GM19238 (cell line): ENCODE measurements around the gene KCNMA1.
A peak's percentile ranks its signal among the peaks of the same experiment; 100 is the strongest.
"Not testable (repeated sequence)": the region's sequence is repeated elsewhere in the genome, so short reads cannot be mapped to it uniquely, and the experiment has no call there.

Source experiments
- DNase-seq: peaks from one replicate; pipeline ENCODE4 v3.0.0; 2011; ENCODE audit warnings: low spot score; ENCODE audit not compliant: insufficient read length

The KCNMA1 gene

DNA sequence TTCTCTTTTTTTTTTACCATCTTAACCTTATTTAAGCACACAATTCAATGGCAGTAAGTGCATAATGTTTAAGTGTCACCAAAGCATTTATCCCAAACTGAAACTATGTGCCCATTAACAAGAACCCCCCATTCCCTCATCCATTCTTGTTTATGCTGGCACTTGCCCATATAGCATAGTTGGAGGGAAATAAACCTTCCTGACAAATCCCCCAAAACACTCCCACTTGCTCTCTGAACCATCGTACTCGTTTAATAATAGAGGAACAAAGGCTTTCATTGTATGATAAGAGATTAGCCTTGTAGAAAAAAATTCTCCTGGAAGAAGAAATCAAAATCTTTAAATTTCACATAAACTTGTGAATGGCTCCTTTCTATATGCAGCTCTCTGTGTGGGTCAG is 26.4 kb upstream of the KCNMA1 start:
- no peak for DNase-seq

DNA sequence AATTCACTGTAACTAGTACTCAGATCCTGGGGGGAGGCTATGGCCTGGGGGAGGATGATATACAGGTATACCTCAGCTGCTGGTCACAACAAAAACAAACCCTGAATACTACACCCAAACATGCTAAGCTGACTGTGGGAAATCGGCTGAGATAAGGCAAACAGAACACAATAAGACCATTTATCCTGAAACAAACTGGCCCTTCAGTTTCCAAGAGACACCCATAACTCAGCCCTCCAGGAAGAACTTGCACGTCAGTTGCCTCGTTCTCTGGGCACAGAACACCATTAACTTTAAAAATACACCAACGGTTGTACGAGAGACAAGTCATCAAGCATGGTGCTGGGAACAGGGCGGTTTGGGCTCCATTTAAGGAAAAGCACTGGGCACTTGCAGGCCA is 24.1 kb upstream of the KCNMA1 start:
- DNase-seq, result no peak

DNA sequence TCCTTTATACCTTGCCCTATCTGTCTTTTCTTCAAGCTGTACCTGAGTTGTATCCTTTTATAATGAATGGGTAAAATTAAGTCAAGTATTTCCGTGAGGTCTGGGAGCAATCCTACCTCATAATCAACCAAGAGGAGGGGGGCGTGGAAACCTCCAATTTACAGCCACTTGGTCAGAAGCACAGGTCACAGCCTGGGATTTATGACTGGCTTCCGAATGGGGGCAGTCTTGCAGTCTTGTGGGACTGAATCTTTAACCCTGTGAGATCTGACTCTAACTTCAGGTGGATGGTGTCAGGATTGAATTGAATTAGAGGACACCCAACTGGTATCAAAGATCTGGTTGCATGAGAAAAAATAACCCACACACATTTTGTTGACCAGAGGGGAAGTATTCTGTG is 23.5 kb upstream of the KCNMA1 start:
- DNase-seq, result no peak

- DNase-seq, result not testable (repeated sequence)
These were observed 21.6 kb upstream of the KCNMA1 start for GRCh38 chr10:77659046-77659670.

GRCh38 chr10:77653210-77653609 is 15.6 kb upstream of the KCNMA1 start:
- DNase-seq, result no peak

DNA sequence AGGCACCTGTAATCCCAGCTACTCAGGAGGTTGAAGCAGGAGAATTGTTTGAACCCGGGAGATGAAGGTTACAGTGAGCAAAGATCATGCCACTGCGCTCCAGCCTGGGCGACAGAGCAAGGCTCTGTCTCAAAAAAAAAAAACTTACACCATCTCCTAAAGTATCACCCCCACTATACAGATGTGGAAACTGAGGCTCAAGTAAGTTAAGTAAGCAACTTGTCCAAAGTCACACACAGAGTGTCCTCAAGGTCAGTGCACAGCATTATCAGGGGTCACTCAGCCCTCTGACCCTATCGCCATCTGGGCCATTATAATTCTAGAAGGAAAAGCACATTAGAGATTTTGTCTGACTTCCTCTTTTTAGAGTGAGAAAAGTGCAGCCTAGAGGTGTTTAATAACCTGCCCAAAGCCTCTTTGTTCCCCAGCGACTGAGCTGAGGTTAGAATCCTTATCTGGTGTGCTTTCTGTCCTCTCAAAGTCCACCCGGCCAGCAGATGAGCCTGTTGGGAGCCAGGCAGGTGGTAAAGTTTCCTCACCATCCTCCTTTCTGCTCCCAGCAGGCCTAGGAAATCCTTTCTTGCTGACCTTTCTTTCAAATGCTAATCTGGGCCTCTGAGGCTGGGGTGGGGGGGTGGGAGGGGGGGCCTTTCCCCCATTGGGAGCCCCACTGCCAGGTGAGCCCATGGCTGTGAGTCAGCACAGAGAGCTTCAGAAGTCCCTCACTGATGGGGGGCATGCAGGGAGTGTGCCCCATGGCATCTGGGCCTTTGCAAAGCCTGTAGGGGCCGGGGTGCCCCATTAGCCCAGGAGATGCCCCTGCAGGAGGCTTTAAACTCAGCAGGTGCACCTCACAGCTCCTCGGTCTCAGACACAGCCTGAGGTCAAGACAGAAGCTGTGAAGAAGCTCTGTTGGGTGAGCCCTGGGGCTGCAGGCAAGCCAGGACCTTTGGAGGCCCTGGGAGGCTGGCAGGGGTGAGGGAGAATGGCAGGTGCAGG is 12.0 kb upstream of the KCNMA1 start:
- no peak for DNase-seq

GRCh38 chr10:77648472-77648871 is 10.9 kb upstream of the KCNMA1 start:
- DNase-seq, result no peak

DNA sequence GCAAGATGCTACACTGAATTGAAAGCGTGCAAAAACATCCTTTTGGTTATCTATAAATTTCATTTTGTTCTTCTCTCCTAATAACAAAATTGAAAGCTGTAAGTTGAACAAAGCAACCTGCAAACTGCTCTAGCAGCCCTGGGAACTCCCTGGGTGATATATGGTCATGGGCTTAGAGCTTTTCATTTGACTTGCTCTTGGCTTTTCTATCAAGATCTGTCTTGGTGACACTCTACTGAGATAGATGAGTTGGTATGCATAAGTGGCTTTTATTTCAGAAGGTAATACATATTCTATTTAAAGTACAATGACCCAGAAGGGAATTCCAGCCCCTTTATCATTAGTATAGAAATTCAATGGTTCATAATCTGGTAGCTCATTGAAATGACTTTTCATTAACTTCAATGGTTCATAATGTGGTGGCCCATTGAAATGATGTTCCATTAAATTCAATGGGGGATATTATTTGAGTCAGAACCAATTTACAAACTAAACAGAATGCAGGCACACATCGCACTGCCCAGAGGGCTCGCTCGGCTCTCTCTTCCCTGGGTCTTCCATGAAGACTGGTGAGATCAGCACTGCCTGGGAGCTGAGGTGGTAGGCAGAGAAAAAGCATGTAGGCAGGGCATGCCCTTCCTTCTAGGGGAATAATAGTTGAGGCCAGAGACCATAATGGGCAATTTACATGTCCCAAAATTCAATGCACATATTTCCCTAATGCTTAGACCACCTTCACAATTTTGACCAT is 10.1 kb upstream of the KCNMA1 start:
- no peak for DNase-seq

GRCh38 chr10:77644557-77645243 is 7.1 kb upstream of the KCNMA1 start:
- DNase-seq, result no peak

- DNase-seq, result no peak
These were observed 6.3 kb upstream of the KCNMA1 start for GRCh38 chr10:77643795-77644468.

- peak; percentile 40 for DNase-seq
These were observed 4.3 kb upstream of the KCNMA1 start for GRCh38 chr10:77641788-77642397.

DNA sequence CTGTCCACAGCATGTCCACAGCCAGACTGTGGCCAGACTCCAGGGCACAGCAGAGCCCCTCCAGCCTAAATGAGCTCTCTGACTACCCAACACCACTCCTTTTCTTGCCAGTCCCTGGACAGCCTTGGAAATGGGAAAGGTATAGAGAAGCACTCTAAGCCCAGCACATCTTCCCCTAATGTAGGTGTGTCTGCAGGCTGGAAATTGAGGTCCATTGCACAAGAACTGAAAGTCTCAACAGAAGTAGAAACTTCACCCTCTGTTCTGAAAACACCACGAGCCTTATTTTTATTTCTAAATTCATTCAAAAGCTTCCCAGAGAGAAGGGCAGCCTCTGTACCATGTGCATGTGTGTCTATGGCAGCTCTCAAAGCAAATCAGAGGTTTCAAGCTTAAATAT is 3.7 kb upstream of the KCNMA1 start:
- no peak for DNase-seq

DNA sequence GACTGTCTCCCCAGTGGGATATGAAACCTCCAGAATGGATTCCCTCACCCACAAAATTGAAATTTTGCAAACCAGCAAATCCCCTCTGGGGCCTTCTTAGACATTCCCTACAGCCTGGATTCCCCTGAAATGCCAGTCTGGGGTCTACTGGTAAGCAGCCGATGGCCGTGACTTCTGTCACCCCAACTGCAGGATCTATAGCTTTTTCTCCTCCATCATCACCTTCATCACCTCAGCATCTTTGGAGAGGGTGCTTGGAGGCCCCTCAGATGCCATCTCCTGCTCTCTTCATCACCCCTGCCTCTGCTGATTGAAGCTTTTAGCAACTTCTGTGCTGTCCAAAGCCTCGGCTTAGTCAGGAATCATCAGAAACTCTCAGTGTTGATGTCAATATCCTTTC is 2.6 kb upstream of the KCNMA1 start:
- DNase-seq, result no peak

DNA sequence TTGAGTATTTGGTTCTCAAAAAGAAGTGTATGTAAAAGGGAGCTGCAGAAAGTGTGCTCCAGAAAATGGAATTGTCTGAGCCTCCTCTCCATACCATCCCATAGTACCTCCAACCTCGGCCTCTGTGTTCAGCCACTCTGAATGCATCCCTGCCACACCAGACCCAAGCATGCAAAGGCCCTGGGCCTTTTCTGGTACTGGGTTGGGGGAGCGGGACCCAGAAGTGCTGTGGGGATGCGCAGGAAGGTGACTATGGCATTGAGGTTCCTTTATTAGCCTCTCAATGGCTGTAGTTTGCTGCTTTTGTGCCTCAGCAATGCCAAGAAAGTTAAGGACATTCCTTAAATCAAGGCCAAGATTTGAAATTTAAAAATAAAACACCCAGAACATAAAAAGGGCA is 2.1 kb upstream of the KCNMA1 start:
- DNase-seq, result no peak

DNA sequence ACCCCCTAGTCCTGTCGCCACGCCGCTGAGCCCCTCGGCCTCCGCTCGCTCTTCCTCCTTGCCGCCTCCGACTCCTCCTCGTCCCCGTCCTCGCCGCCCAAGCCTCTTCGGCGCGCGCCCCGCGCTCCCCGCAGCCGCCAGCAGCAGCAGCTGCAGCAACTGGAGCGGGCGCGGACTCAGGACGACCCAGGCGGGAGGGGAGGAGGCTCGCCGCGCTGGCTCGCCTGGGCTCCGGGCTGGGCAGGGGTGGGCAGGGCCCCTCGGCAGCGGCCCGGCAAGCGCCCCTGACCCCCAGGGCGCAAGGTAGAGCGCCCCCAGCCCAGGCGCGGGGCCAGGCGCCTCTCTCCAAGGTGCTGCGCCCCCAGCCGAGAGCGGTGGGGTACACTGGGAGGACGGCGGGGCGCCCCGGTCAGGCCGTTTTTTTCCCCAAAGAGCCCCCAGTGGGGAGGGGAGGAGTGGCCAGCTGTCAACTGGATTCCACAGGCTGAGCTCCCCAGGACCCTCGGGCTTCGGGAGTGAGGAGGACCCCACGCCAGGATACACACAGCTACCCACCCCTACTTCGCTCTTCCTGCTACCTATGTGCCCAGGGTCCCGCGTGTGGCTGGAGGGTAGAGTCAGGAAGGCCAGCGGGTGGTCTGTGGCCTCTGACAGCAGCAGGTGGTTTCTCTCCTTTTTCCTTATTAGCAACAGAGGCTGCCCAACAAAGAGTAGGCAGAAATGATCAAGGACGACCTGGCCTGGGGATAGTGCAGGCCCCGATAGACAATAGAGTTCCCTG is 903 bp upstream of the KCNMA1 start:
- no peak for DNase-seq

DNA sequence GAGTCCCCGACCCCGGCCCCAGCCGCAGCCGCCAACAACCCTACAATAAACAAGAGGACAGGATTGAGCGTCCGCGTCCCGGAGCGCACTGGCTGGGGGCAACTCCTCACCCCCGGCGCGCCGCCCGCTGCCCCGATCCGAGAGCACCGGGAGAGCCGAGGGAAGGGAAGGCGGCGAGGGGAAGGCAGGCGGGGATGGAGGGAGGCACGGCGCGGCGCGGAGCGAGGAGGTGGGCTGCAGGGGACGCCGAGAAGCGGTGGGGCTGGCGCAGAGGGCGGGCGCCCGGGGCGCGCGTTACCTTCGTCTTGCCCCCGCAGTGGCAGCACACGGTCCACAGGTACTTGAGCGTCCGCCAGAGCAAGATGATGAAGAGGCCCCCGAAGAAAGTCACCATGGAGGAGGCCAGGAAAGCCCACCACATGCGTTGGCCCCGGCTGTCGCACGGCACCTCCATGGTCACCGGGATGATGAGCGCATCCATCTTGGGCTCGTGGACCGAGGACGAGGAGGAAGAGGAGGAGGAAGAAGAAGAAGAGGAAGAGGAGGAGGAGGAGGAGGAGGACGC is 559 bp downstream of the KCNMA1 start:
- DNase-seq, result no peak

DNA sequence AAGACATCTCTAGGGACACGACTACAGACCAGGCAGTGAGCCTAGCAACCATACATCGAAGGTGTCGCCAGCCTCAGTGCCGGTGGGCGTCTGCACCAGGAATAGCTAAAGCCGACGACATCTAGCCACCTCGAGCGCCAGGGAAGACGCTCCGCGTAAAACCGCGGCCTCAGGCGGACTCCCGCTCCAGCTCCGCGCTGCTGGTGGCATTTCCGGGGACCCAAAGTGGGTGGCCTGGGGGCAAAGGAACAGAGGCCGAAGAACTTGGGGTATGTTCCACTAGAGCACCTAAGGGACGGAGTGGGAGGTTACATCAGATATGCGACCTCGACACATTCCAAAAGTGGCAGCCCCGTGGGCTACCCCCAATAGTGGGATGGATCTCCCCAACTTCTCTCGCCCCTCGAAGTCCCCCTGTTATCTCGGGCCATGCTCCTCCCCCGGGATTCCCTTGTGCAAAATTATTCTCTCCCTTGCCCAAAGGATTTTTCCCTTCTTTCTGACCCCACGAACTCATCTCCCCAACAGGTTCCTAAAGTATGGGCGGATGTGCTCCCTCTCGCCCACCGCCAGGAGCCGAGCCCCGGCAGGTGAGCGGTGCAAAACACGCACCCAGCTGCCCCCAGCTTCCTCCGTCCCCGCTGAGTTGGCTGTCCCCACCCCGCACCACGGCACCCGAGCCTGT is 1.2 kb downstream of the KCNMA1 start:
- DNase-seq, result no peak

DNA sequence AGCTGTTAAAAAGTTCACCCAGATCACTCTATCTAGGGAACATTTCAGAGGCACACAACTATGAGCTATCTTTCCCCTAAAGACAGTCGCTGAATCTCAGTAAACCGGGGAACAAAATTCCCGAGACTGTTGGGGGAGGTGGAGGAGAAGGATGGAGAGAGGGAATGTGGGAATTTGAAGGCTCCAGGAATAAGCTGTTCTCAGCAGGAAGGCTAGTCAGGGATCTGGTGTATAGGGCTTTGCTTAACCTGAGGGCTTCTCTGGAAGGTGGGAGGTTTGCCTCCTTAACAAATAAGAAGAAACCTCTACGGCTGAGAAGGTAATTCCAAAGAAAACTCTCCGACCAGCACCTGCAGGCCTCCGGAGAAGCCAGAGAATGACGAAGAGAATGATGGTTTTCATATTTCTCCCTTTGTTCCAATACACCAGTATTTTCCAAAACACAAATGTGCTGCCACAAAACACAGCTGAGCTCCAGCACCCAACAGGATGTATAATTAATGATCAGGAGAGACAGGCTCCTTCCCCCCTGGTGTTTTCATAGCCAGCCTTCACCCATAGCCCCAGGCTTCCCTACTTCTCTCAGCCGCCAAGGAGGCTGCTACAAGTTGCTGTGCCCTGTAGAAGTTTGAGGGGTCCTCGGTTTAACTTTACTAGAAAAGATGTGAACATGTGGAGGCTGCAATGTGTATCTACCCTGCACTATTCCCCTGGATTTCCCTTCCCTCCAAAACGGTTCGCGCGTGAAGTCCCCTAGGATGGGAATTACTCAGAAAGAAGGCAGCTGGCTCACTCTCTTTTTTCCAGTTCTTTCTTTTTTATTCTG is 2.0 kb downstream of the KCNMA1 start:
- no peak for DNase-seq
